Measurements from ENCODE around the gene HS3ST5. TPM values are rescaled to one million over a fixed set of nuclear protein-coding genes. Genes with fewer than 3 reads are reported as not detected.
"Not testable (repeated sequence)": the region's sequence is repeated elsewhere in the genome, so short reads cannot be mapped to it uniquely, and the experiment has no call there.

The HS3ST5 gene
- total and polyA plus RNA-seq, 2 experiments from 2014 or later: 2.4 to 4.1 TPM

DNA sequence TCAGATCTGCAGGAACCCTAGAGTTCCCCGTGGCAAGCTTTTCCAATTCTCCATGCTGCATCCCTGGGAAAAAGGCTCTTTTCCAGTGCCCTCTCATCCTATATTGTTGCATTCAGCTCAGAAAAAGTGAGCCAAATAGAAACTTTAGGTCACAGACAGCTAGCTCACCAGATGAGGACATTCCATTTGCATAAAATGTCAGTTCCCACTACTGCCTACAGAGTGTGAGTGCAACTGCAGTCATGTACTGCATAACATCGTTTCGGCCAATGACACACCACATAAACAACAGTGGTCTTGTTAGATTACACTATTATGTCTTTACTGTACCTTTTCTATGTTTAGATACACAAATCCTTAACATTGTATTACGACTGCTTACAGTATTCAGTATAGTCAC, 8.6 kb downstream of the HS3ST5 start:
- TF ChIP-seq, protein P1, sequence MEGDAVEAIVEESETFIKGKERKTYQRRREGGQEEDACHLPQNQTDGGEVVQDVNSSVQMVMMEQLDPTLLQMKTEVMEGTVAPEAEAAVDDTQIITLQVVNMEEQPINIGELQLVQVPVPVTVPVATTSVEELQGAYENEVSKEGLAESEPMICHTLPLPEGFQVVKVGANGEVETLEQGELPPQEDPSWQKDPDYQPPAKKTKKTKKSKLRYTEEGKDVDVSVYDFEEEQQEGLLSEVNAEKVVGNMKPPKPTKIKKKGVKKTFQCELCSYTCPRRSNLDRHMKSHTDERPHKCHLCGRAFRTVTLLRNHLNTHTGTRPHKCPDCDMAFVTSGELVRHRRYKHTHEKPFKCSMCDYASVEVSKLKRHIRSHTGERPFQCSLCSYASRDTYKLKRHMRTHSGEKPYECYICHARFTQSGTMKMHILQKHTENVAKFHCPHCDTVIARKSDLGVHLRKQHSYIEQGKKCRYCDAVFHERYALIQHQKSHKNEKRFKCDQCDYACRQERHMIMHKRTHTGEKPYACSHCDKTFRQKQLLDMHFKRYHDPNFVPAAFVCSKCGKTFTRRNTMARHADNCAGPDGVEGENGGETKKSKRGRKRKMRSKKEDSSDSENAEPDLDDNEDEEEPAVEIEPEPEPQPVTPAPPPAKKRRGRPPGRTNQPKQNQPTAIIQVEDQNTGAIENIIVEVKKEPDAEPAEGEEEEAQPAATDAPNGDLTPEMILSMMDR (IDR thresholded peaks at IDR 0.05; ENCODE audit: low read depth, low read length): no peak
- DNase-seq (ENCODE audit: low read depth in 1 of 2, low spot score in 1 of 2): no peak
- H3K27me3 ChIP-seq: no peaks in the 10 kb centered on the region
- no peaks in the 10 kb centered on the region for H3K4me1 ChIP-seq (ENCODE audit: low read depth)
- no peaks in the 10 kb centered on the region for H3K36me3 ChIP-seq
- H3K27ac ChIP-seq: no peak overlapping the region
- H3K4me3 ChIP-seq: no peak overlapping the region
- H3K9me3 ChIP-seq (ENCODE audit: low read depth): no peaks in the 10 kb centered on the region

DNA sequence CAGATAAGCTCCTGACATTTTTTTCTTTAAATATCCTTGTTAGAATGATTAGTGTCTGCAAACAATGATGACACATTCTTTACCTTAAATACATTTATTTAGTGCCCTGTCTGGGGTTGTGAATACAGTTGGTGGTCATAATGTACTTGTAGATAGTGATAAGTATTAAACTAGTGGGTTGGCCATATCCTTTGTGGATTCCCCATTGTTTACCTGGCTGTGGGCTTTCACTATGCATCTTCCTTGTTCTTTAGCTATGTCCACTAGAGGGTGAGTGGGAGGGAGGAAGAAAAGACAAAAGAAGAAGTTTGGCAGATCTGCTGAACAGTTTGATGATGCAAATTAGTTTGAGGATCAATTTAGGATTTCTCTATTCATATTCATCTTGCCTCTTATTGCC, 15.7 kb downstream of the HS3ST5 start:
- no peaks in the 10 kb centered on the region for H3K9me3 ChIP-seq (ENCODE audit: low read depth)
- H3K4me1 ChIP-seq (ENCODE audit: low read depth): peaks cover 11% of the 10 kb centered on the region
- H3K27ac ChIP-seq: no peak overlapping the region
- H3K36me3 ChIP-seq: no peaks in the 10 kb centered on the region
- H3K27me3 ChIP-seq: no peaks in the 10 kb centered on the region
- H3K4me3 ChIP-seq: no peak overlapping the region
- DNase-seq (ENCODE audit: low read depth in 1 of 2, low spot score in 1 of 2): no peak
- TF ChIP-seq, protein P1 (IDR thresholded peaks at IDR 0.05; ENCODE audit: low read depth, low read length): no peak

DNA sequence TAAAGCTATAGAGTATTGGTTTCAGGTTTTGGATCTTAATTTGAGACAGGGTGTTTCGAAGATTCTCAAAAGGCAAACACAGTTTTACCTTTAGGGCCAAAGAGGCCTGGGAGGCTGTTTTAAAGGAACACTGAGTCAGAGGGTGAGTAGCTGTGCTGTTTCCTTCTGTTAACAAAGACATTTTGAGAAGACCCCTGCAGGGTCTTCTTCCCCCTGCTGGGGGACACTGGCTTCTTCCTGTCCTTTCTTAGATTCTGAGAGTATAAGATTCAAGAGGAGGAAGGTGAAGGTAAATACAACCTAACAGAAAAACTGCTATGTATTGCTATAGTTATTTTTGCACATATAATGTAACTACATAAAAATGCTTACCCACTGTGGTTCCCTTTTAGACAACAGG, 19.0 kb downstream of the HS3ST5 start:
- TF ChIP-seq, protein P1 (IDR thresholded peaks at IDR 0.05; ENCODE audit: low read depth, low read length): no peak
- H3K4me1 ChIP-seq (ENCODE audit: low read depth): peaks cover 12% of the 10 kb centered on the region
- no peaks in the 10 kb centered on the region for H3K27me3 ChIP-seq
- no peak overlapping the region for H3K27ac ChIP-seq
- H3K36me3 ChIP-seq: no peaks in the 10 kb centered on the region
- no peak for DNase-seq (ENCODE audit: low read depth in 1 of 2, low spot score in 1 of 2)
- no peak overlapping the region for H3K4me3 ChIP-seq
- no peaks in the 10 kb centered on the region for H3K9me3 ChIP-seq (ENCODE audit: low read depth)

DNA sequence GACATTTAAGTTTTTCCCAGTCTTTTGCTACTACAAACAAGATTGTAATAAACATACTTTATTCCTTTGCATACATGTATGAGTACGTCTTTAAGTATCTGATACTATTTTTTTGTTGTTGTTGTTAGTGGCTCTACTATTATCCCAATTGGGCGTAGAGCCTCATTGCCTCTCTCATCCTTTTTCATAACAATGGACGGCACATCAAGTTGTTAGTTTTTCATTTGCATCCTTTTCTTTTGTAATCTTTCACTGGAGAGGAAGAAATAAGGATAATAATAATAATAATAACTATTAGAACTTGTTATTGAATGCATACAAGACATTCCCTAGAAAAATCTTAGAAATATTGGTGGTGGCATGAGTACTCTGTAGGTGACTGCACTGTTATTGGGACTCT, 23.1 kb downstream of the HS3ST5 start:
- TF ChIP-seq, protein P1 (IDR thresholded peaks at IDR 0.05; ENCODE audit: low read depth, low read length): no peak
- H3K4me3 ChIP-seq: no peak overlapping the region
- H3K4me1 ChIP-seq (ENCODE audit: low read depth): peaks cover 26% of the 10 kb centered on the region
- H3K27me3 ChIP-seq: no peaks in the 10 kb centered on the region
- no peaks in the 10 kb centered on the region for H3K36me3 ChIP-seq
- DNase-seq (ENCODE audit: low read depth in 1 of 2, low spot score in 1 of 2): no peak
- no peaks in the 10 kb centered on the region for H3K9me3 ChIP-seq (ENCODE audit: low read depth)
- H3K27ac ChIP-seq: no peak overlapping the region

DNA sequence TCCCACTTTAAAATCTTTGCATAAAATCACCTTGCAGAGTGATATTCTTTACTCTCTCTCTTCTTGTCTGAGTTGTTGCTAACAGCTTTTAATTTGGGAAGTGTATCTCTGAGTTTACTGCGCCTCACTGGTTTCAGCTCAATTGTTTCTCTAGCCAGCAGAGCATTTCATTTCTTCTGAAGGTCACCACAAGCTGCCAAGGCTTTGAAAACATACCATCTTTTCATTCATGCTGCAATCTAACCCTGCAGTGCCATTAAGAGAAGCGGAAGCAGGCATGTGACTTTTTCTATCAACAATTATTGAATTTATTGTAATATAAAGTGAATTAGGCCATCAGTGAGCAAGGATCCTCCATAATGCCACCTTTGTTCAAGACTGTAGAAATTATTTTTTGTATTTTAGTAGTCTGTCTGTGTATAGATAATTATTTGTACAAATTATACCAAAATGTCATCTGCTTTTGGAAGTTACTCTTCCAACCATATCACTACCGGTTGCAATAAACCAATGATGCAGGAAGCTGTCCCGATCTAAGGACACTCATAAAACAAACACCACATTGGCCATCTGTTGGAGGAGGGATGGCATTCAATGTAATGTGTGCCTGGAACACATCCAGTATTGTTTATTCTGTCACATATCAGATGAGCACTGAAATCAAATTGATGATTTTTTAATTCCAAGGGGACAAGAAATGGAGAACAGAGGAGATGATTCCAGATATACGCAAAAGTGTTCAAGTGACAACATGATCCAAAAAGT, 26.8 kb downstream of the HS3ST5 start:
- peaks cover 14% of the 10 kb centered on the region for H3K4me1 ChIP-seq (ENCODE audit: low read depth)
- DNase-seq (ENCODE audit: low read depth in 1 of 2, low spot score in 1 of 2): no peak
- H3K27me3 ChIP-seq: no peaks in the 10 kb centered on the region
- no peak overlapping the region for H3K4me3 ChIP-seq
- TF ChIP-seq, protein P1 (IDR thresholded peaks at IDR 0.05; ENCODE audit: low read depth, low read length): no peak
- no peaks in the 10 kb centered on the region for H3K9me3 ChIP-seq (ENCODE audit: low read depth)
- H3K27ac ChIP-seq: no peak overlapping the region
- H3K36me3 ChIP-seq: no peaks in the 10 kb centered on the region

DNA sequence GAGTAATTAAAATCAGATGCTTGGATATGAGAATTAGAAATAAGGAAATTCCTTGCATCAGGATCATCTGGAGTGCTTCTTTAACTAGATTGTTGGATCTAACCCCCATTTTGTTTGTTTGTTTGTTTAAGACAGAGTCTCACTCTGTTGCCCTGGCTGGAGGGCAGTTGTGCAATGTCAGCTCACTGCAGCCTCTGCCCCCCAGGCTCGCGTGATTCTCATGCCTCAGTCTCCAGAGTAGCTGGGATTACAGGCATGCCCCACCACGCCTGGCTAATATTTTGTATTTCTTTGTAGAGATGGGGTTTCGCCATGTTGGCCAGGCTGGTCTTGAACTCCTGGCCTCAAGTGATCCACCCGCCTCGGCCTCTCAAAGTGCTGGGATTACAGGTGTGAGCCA, 29.0 kb downstream of the HS3ST5 start:
- not testable (repeated sequence) for H3K9me3 ChIP-seq (ENCODE audit: low read depth); DNase-seq (ENCODE audit: low read depth in 1 of 2, low spot score in 1 of 2); H3K36me3 ChIP-seq; H3K4me3 ChIP-seq; H3K27ac ChIP-seq; H3K27me3 ChIP-seq
- H3K4me1 ChIP-seq (ENCODE audit: low read depth): peaks cover 14% of the 10 kb centered on the region

All from cardiac muscle cell (in vitro differentiated cells and primary cell).